ENCODE data around the gene ADORA1. TPM values are rescaled to one million over a fixed set of nuclear protein-coding genes. Genes with fewer than 3 reads are reported as not detected.

Gene ADORA1
- total RNA-seq, result 10 to 100 TPM in 2 of 4 donors, 1 to 10 TPM in 1, under 1 TPM in 1; 0.94 to 25.6 (median 6.8) TPM

GRCh38 chr1:203127666-203128430, at the start of gene ADORA1:
TSS of gene ADORA1 (plus strand) at chr1:203127726. CDS start at chr1:203128842, 1,116 bp downstream.
- peak; percentile 80 to 85 for DNase-seq
- Histone ChIP-seq H3K4me1 (peaks cover 25 to 51% of the 10 kb centered on the region in 2 donors), H3K27ac (peak within 1 kb of the TSS; percentile 45 to 55 (median 48)), H3K9me3 (no peaks in the 10 kb centered on the region), H3K27me3 (no peaks in the 10 kb centered on the region), H3K36me3 (no peaks in the 10 kb centered on the region), H3K4me3 (replicated peaks in 1 of 3) (peak within 1 kb of the TSS; percentile 10 to 40 (median 21))
- WGBS, 2 donors, result 1 to 4% methylated on average over 6 to 17 of the region's 51 CpGs
- intact Hi-C loops (cut with DNase I), result no loop called here
- TF ChIP-seq POLR2A (IDR thresholded peaks at IDR 0.05) (peak in 1 of 2 donors; percentile 55), CTCF (IDR thresholded peaks at IDR 0.05) (no peak)

- Histone ChIP-seq H3K27ac (no peak overlapping the region), H3K9me3 (no peaks in the 10 kb centered on the region), H3K4me3 (replicated peaks in 1 of 3) (no peak overlapping the region), H3K36me3 (no peaks in the 10 kb centered on the region), H3K27me3 (no peaks in the 10 kb centered on the region), H3K4me1 (peaks cover 3 to 5% of the 10 kb centered on the region in 2 donors)
- TF ChIP-seq POLR2A (IDR thresholded peaks at IDR 0.05), result no peak
- no peak for TF ChIP-seq CTCF (IDR thresholded peaks at IDR 0.05)
- DNase-seq, result no peak
- intact Hi-C loops (cut with DNase I), result no loop called here
- 89 to 100% methylated on average over 2 of the region's 2 CpGs for WGBS, 2 donors
These were observed 49.6 kb upstream of the ADORA1 start for GRCh38 chr1:203077956-203078355.

- TF ChIP-seq CTCF (IDR thresholded peaks at IDR 0.05), result no peak
- no peak for TF ChIP-seq POLR2A (IDR thresholded peaks at IDR 0.05)
- Histone ChIP-seq H3K9me3 (no peaks in the 10 kb centered on the region), H3K27ac (no peak overlapping the region), H3K36me3 (no peaks in the 10 kb centered on the region), H3K4me3 (replicated peaks in 1 of 3) (no peak overlapping the region), H3K4me1 (peaks cover 3 to 5% of the 10 kb centered on the region in 2 donors), H3K27me3 (no peaks in the 10 kb centered on the region)
- WGBS, 2 donors, result 89 to 92% methylated on average over 3 of the region's 3 CpGs
- intact Hi-C loops (cut with DNase I), result no loop called here
- no peak for DNase-seq
These were observed 49.0 kb upstream of the ADORA1 start for GRCh38 chr1:203078478-203078877.

GRCh38 chr1:203080456-203080855, 47.1 kb upstream of the ADORA1 start:
- H3K4me3 ChIP-seq (replicated peaks in 1 of 3), result no peak overlapping the region
- H3K9me3 ChIP-seq, result no peaks in the 10 kb centered on the region
- no peak overlapping the region for H3K27ac ChIP-seq
- TF ChIP-seq POLR2A (IDR thresholded peaks at IDR 0.05), result no peak
- TF ChIP-seq CTCF (IDR thresholded peaks at IDR 0.05), result no peak
- peaks cover 3 to 4% of the 10 kb centered on the region in 2 donors for H3K4me1 ChIP-seq
- 86 to 90% methylated on average over 5 of the region's 5 CpGs for WGBS, 2 donors
- no peak for DNase-seq
- intact Hi-C loops (cut with DNase I), result no loop called here
- no peaks in the 10 kb centered on the region for H3K27me3 ChIP-seq
- no peaks in the 10 kb centered on the region for H3K36me3 ChIP-seq

- intact Hi-C loops (cut with DNase I), result no loop called here
These were observed 45.9 kb upstream of the ADORA1 start for GRCh38 chr1:203081465-203082230.

More at GRCh38 chr1:203081465-203082230, 45.9 kb upstream of the ADORA1 start:
- H3K4me1 ChIP-seq, result no peaks in the 10 kb centered on the region
- H3K27me3 ChIP-seq, result no peaks in the 10 kb centered on the region
- TF ChIP-seq POLR2A (IDR thresholded peaks at IDR 0.05), result no peak
- TF ChIP-seq CTCF (IDR thresholded peaks at IDR 0.05), result no peak
- no peak overlapping the region for H3K4me3 ChIP-seq (replicated peaks in 1 of 3)
- H3K36me3 ChIP-seq, result no peaks in the 10 kb centered on the region
- no peak overlapping the region for H3K27ac ChIP-seq
- DNase-seq, result no peak
- no peaks in the 10 kb centered on the region for H3K9me3 ChIP-seq
- 53 to 59% methylated on average over 9 of the region's 9 CpGs for WGBS, 2 donors

Data from thyroid gland (tissue), 4 donors.